HepG2 (cell line): Measurements from ENCODE around the gene HLA-DQB2. TPM values are rescaled to one million over a fixed set of nuclear protein-coding genes. Genes with fewer than 3 reads are reported as not detected.
A peak's percentile ranks its signal among the peaks of the same experiment; 100 is the strongest.

ENCODE experiments used
- CC2D1A ChIP-seq: sonication (generic); formaldehyde crosslinking; IDR thresholded peaks from 2 replicates; pipeline ENCODE4 v1.8.1; 2023; ENCODE audit warnings: mild to moderate bottlenecking, missing genetic modification reagents
- CHD2 ChIP-seq: IDR thresholded peaks from 2 replicates; pipeline ENCODE4 v1.6.1; 2011; ENCODE audit warnings: low read depth, low read length, improper control_type of control experiment
- CREM ChIP-seq, 2 experiments: sonication (generic) in 1 of 2; formaldehyde crosslinking in 1 of 2; IDR thresholded peaks; 2 replicates each; pipeline versions ENCODE4 v1.4.0 to v1.6.1; 2016 to 2020; ENCODE audit warnings: antibody characterized with exemption in 1 of 2, mild to moderate bottlenecking in 1 of 2, missing genetic modification reagents in 1 of 2
- FOXA3 ChIP-seq: IDR thresholded peaks from 2 replicates; pipeline ENCODE4 v1.6.1; 2016; ENCODE audit warnings: missing genetic modification reagents, missing compliant biosample characterization
- GATA4 ChIP-seq: sonication (generic); IDR thresholded peaks from 2 replicates; pipeline ENCODE4 v1.6.1; 2016; ENCODE audit warnings: antibody characterized with exemption, low read depth, borderline replicate concordance
- HCFC1 ChIP-seq: fragments of 150-350 bp; IDR thresholded peaks from 2 replicates; pipeline ENCODE4 v1.6.1; 2014; ENCODE audit warnings: low read depth, low read length
- JUNB ChIP-seq: sonication (generic); formaldehyde crosslinking; IDR thresholded peaks from 2 replicates; pipeline ENCODE4 v1.8.0; 2022; ENCODE audit warnings: missing genetic modification reagents, mild to moderate bottlenecking, borderline replicate concordance
- KAT8 ChIP-seq: IDR thresholded peaks from 2 replicates; pipeline ENCODE4 v1.6.1; 2016; ENCODE audit warnings: missing genetic modification reagents, missing compliant biosample characterization
- KDM5A ChIP-seq: fragments of 200-600 bp; sonication (generic); IDR thresholded peaks from 2 replicates; pipeline ENCODE4 v1.7.0; 2018; ENCODE audit warnings: antibody characterized with exemption, mild to moderate bottlenecking, low read length, borderline replicate concordance
- KLF13 ChIP-seq: sonication (generic); formaldehyde crosslinking; IDR thresholded peaks from 2 replicates; pipeline ENCODE4 v1.4.0; 2020; ENCODE audit warnings: mild to moderate bottlenecking, missing genetic modification reagents
- KLF9 ChIP-seq: IDR thresholded peaks from 2 replicates; pipeline ENCODE4 v1.6.1; 2016; ENCODE audit warnings: low read depth
- MAFF ChIP-seq: IDR thresholded peaks from 2 replicates; pipeline ENCODE4 v1.6.1; 2011; ENCODE audit warnings: low read depth, low read length, improper control_type of control experiment
- PRMT3 ChIP-seq: sonication (generic); formaldehyde crosslinking; IDR thresholded peaks from 2 replicates; pipeline ENCODE4 v1.8.1; 2022; ENCODE audit warnings: low read depth, mild to moderate bottlenecking, moderate library complexity, missing genetic modification reagents, borderline replicate concordance
- RAD21 ChIP-seq: fragments of 450-650 bp; formaldehyde crosslinking; IDR thresholded peaks from 2 replicates; pipeline ENCODE4 v1.5.0; 2020; ENCODE audit warnings: mild to moderate bottlenecking
- RFX3 ChIP-seq: IDR thresholded peaks from 2 replicates; pipeline ENCODE4 v1.6.1; 2016; ENCODE audit warnings: missing biosample characterization, missing genetic modification reagents
- SATB2 ChIP-seq: sonication (generic); formaldehyde crosslinking; IDR thresholded peaks from 2 replicates; pipeline ENCODE4 v1.5.0; 2020; ENCODE audit warnings: missing genetic modification reagents
- SETDB1 ChIP-seq: sonication (generic); formaldehyde crosslinking; IDR thresholded peaks from 2 replicates; pipeline ENCODE4 v1.5.1; 2020; ENCODE audit warnings: missing genetic modification reagents, mild to moderate bottlenecking, borderline replicate concordance
- SSRP1 ChIP-seq: IDR thresholded peaks from 2 replicates; pipeline ENCODE4 v1.6.1; 2016; ENCODE audit warnings: control low read depth
- STAT5B ChIP-seq: sonication (generic); formaldehyde crosslinking; IDR thresholded peaks from 2 replicates; pipeline ENCODE4 v1.4.0; 2020; ENCODE audit warnings: missing genetic modification reagents
- TAF1 ChIP-seq: sonication (generic); formaldehyde crosslinking; IDR thresholded peaks from 2 replicates; pipeline ENCODE4 v1.4.0; 2020; ENCODE audit warnings: missing genetic modification reagents
- ZFY ChIP-seq: sonication (generic); formaldehyde crosslinking; IDR thresholded peaks from 2 replicates; pipeline ENCODE4 v1.4.0; 2020; ENCODE audit warnings: missing genetic modification reagents
- ZNF34 ChIP-seq: sonication (generic); formaldehyde crosslinking; IDR thresholded peaks from 2 replicates; pipeline ENCODE4 v1.4.0; 2020; ENCODE audit warnings: mild to moderate bottlenecking, missing genetic modification reagents, borderline replicate concordance
- ZNF550 ChIP-seq: sonication (generic); formaldehyde crosslinking; IDR thresholded peaks from 2 replicates; pipeline ENCODE4 v1.4.0; 2020; ENCODE audit warnings: mild to moderate bottlenecking, missing genetic modification reagents, borderline replicate concordance
- ZNF572 ChIP-seq: sonication (generic); formaldehyde crosslinking; IDR thresholded peaks from 2 replicates; pipeline ENCODE4 v1.5.1; 2020; ENCODE audit warnings: mild to moderate bottlenecking, missing genetic modification reagents
- ZNF629 ChIP-seq: sonication (generic); formaldehyde crosslinking; conservative IDR thresholded peaks from 2 replicates; pipeline ENCODE4 v1.5.0; 2020; ENCODE audit warnings: missing genetic modification reagents
- polyA plus RNA-seq, 8 experiments: library from polyadenylated mRNA; depleted of rRNA in 3 of 8; stranded (reverse) in 7 of 8; unstranded in 1 of 8; fragments of >200 nt; fragmentation: Illumina TruSeq in 4 of 8; extraction: Trizol in 4 of 8; gene quantifications; 2 replicates each; pipeline versions ENCODE4 v1.2.1 to v1.2.3, GENCODE V29; 2011 to 2016; ENCODE audit warnings: low read depth in 4 of 8, missing spikeins in 1 of 8, mixed read lengths in 1 of 8; ENCODE audit not compliant: insufficient read depth in 1 of 8
- total RNA-seq, 5 experiments: library from RNA; depleted of rRNA; stranded (reverse); fragments of >200 nt; fragmentation: Illumina TruSeq; extraction: Trizol; gene quantifications; 2 replicates each; pipeline ENCODE4 v1.2.3, GENCODE V29; 2016; ENCODE audit warnings: low read depth in 1 of 5
- TF ChIP-seq, protein P1 (sequence below): IDR thresholded peaks from 2 replicates; pipeline ENCODE4 v1.6.1; 2016; ENCODE audit warnings: low read depth
- TF ChIP-seq, protein P2 (sequence below): sonication (generic); formaldehyde crosslinking; IDR thresholded peaks from 2 replicates; pipeline ENCODE4 v1.8.0; 2023; ENCODE audit warnings: mild to moderate bottlenecking, missing genetic modification reagents
- TF ChIP-seq, protein P3 (sequence below): sonication (generic); formaldehyde crosslinking; IDR thresholded peaks from 2 replicates; pipeline ENCODE4 v1.4.0; 2020; ENCODE audit warnings: missing genetic modification reagents, low read depth, mild to moderate bottlenecking, borderline replicate concordance

Gene HLA-DQB2
- total and polyA plus RNA-seq, 2 of the 13 experiments (the other 11 are each of a cell fraction or from before 2014, with no cell fraction given), result not detected

DNA sequence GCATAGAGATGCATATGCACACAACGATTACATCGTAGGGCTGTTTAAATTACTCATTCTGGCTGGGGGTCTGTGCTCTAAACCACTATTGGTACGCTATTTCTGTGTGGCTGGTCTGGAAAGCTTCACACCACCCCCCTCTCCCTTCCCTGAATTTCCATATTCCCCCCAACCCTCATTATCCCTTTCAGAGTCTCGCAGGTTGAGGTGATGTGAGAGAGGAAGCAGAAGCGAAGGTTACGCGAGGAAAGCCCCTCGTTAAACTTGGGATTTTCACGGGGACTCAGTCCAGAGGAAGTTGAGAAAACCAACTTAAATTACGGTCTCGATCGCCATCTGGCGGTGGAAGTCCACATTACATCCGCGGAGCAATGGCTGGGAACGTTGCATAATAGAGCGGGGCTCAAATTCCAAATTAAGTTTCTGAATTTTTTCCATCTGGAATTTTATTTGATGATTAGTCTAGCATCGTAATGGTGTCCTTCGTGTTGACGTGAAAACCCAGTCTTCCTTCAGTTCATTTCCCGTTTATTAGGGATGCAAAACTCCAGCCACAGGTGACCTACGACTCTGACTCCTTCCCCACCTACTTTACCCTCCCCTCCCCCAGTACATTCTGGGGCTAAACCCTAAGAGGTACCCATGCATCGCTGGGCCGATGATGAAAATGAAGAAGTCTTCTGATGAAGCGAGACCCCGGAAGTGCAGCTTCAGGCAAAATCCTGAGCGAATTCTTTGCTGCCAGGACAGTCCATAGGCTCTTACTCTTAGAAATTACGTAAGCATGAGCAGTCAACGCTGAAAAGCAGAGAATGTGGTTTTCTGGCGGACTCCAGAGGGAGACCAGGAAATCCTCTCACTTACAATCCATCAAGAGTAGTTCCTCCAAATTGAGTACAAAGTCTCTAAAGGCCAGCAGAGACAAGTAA is 33.8 kb upstream of the HLA-DQB2 start (continued):
- TF ChIP-seq GATA4 (no peak), KLF9 (CRISPR knock-in tag) (no peak), HCFC1 (no peak), CREM (IDR thresholded peaks at IDR 0.05) (no peak), CREM (CRISPR knock-in tag; IDR thresholded peaks at IDR 0.05) (no peak), RAD21 (CRISPR knock-in tag) (peak; percentile 76), STAT5B (CRISPR knock-in tag) (no peak), JUNB (CRISPR knock-in tag) (no peak), SSRP1 (no peak), ZNF34 (CRISPR knock-in tag) (no peak), ZNF550 (CRISPR knock-in tag) (no peak), SETDB1 (0 out of 2 replicates have a peak, but pooled peaks have one; percentile 47), KDM5A (no peak), SATB2 (CRISPR knock-in tag) (no peak), CC2D1A (no peak), MAFF (no peak), ZNF572 (CRISPR knock-in tag) (peak; percentile 64; the same call in 1 of the 2 replicates), TAF1 (CRISPR knock-in tag) (no peak), ZNF629 (CRISPR knock-in tag) (no peak), FOXA3 (no peak), KLF13 (CRISPR knock-in tag) (no peak), ZFY (CRISPR knock-in tag) (no peak), PRMT3 (CRISPR knock-in tag) (no peak), CHD2 (no peak), RFX3 (CRISPR knock-in tag) (no peak), KAT8 (CRISPR knock-in tag) (0 out of 2 replicates have a peak, but pooled peaks have one; percentile 21)
- TF ChIP-seq, protein P1, sequence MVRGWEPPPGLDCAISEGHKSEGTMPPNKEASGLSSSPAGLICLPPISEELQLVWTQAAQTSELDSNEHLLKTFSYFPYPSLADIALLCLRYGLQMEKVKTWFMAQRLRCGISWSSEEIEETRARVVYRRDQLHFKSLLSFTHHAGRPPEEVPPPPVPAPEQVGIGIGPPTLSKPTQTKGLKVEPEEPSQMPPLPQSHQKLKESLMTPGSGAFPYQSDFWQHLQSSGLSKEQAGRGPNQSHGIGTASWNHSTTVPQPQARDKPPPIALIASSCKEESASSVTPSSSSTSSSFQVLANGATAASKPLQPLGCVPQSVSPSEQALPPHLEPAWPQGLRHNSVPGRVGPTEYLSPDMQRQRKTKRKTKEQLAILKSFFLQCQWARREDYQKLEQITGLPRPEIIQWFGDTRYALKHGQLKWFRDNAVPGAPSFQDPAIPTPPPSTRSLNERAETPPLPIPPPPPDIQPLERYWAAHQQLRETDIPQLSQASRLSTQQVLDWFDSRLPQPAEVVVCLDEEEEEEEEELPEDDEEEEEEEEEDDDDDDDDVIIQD (CRISPR knock-in tag), result no peak
- TF ChIP-seq, protein P2, sequence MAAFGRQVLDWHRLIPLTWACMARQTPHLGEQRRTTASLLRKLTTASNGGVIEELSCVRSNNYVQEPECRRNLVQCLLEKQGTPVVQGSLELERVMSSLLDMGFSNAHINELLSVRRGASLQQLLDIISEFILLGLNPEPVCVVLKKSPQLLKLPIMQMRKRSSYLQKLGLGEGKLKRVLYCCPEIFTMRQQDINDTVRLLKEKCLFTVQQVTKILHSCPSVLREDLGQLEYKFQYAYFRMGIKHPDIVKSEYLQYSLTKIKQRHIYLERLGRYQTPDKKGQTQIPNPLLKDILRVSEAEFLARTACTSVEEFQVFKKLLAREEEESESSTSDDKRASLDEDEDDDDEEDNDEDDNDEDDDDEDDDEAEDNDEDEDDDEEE (CRISPR knock-in tag), result 0 out of 2 replicates have a peak, but pooled peaks have one; percentile 43
- TF ChIP-seq, protein P3, sequence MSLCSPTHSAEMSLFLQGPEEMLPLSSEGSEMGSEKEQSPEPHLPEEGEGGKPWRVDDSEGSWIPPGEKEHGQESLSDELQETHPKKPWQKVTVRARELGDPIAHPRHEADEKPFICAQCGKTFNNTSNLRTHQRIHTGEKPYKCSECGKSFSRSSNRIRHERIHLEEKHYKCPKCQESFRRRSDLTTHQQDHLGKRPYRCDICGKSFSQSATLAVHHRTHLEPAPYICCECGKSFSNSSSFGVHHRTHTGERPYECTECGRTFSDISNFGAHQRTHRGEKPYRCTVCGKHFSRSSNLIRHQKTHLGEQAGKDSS (CRISPR knock-in tag), result no peak
